ENCODE measurements around the gene ERP27.

- peak; percentile 49 to 79 (median 56) for TF ChIP-seq POLR2AphosphoS5 (IDR thresholded peaks at IDR 0.05)
- TF ChIP-seq, protein P1, sequence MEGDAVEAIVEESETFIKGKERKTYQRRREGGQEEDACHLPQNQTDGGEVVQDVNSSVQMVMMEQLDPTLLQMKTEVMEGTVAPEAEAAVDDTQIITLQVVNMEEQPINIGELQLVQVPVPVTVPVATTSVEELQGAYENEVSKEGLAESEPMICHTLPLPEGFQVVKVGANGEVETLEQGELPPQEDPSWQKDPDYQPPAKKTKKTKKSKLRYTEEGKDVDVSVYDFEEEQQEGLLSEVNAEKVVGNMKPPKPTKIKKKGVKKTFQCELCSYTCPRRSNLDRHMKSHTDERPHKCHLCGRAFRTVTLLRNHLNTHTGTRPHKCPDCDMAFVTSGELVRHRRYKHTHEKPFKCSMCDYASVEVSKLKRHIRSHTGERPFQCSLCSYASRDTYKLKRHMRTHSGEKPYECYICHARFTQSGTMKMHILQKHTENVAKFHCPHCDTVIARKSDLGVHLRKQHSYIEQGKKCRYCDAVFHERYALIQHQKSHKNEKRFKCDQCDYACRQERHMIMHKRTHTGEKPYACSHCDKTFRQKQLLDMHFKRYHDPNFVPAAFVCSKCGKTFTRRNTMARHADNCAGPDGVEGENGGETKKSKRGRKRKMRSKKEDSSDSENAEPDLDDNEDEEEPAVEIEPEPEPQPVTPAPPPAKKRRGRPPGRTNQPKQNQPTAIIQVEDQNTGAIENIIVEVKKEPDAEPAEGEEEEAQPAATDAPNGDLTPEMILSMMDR (IDR thresholded peaks at IDR 0.05) = no peak
- TF ChIP-seq POLR2A (IDR thresholded peaks at IDR 0.05) = no peak
These were observed 53.9 kb downstream of the ERP27 start for GRCh38 chr12:14884458-14884878.
